ENCODE results near the gene RMRP. TPM values are rescaled to one million over a fixed set of nuclear protein-coding genes. Genes with fewer than 3 reads are reported as not detected.
"Not testable (repeated sequence)": the region's sequence is repeated elsewhere in the genome, so short reads cannot be mapped to it uniquely, and the experiment has no call there.

Gene RMRP
- total and polyA plus RNA-seq, 4 donors, result 44.8 to 39,735 (median 15,277) TPM

GRCh38 chr9:35616681-35617459 is 40.9 kb downstream of the RMRP start:
- ATAC-seq (ENCODE audit: insufficient read depth, low FRiP score), result peak; percentile 34
- Histone ChIP-seq H3K36me3 (ENCODE audit: control insufficient read depth in 4 of 4, insufficient read depth in 4 of 4, low read length in 4 of 4) (no peaks in the 10 kb centered on the region), H3K4me1 (ENCODE audit: control insufficient read depth in 5 of 5, insufficient read depth in 5 of 5, low read length in 5 of 5) (peaks cover 0 to 7% (median 0%) of the 10 kb centered on the region in 5 donors), H3K4me3 (peak overlapping the region; percentile 18), H3K9ac (ENCODE audit: insufficient read depth in 1 of 2, low read length in 2 of 2) (no peak overlapping the region), H3K9me3 (ENCODE audit: control insufficient read depth in 4 of 4, insufficient read depth in 3 of 4, low read length in 3 of 4) (no peaks in the 10 kb centered on the region), H3K27ac (ENCODE audit: low read depth in 1 of 2, low read length in 1 of 2) (no peak overlapping the region), H3K27me3 (ENCODE audit: control insufficient read depth in 3 of 3, insufficient read depth in 3 of 3, low read length in 2 of 3) (peaks cover 0 to 17% (median 16%) of the 10 kb centered on the region in 3 donors)
- no peak for TF ChIP-seq CTCF (IDR thresholded peaks at IDR 0.05; ENCODE audit: control extremely low read depth, extremely low read depth)
- DNase-seq, result peak; percentile 53 to 80 (median 66)
- 9 to 10% methylated on average over 47 to 51 of the region's 51 CpGs for WGBS, 2 donors

GRCh38 chr9:35615981-35616680 is 41.7 kb downstream of the RMRP start:
- TF ChIP-seq CTCF (IDR thresholded peaks at IDR 0.05; ENCODE audit: control extremely low read depth, extremely low read depth), result no peak
- WGBS, 2 donors, result 83 to 84% methylated on average over 17 of the region's 17 CpGs
- H3K4me3 ChIP-seq, result no peak overlapping the region
- H3K4me1 ChIP-seq (ENCODE audit: control insufficient read depth in 5 of 5, insufficient read depth in 5 of 5, low read length in 5 of 5), result peaks cover 0 to 7% (median 0%) of the 10 kb centered on the region in 5 donors
- H3K27me3 ChIP-seq (ENCODE audit: control insufficient read depth in 3 of 3, insufficient read depth in 3 of 3, low read length in 2 of 3), result peaks cover 0 to 17% (median 16%) of the 10 kb centered on the region in 3 donors
- no peak overlapping the region for H3K9ac ChIP-seq (ENCODE audit: insufficient read depth in 1 of 2, low read length in 2 of 2)
- no peak for ATAC-seq (ENCODE audit: insufficient read depth, low FRiP score)
- DNase-seq, result no peak
- no peaks in the 10 kb centered on the region for H3K9me3 ChIP-seq (ENCODE audit: control insufficient read depth in 4 of 4, insufficient read depth in 3 of 4, low read length in 3 of 4)
- H3K36me3 ChIP-seq (ENCODE audit: control insufficient read depth in 4 of 4, insufficient read depth in 4 of 4, low read length in 4 of 4), result no peaks in the 10 kb centered on the region
- H3K27ac ChIP-seq (ENCODE audit: low read depth in 1 of 2, low read length in 1 of 2), result no peak overlapping the region

GRCh38 chr9:35612843-35613242 is 45.0 kb downstream of the RMRP start:
- Histone ChIP-seq H3K36me3 (ENCODE audit: control insufficient read depth in 4 of 4, insufficient read depth in 4 of 4, low read length in 4 of 4) (peaks cover 2 to 22% (median 7%) of the 10 kb centered on the region in 4 donors), H3K9me3 (ENCODE audit: control insufficient read depth in 4 of 4, insufficient read depth in 3 of 4, low read length in 3 of 4) (no peaks in the 10 kb centered on the region), H3K27me3 (ENCODE audit: control insufficient read depth in 3 of 3, insufficient read depth in 3 of 3, low read length in 2 of 3) (peaks cover 0 to 14% (median 14%) of the 10 kb centered on the region in 3 donors), H3K9ac (ENCODE audit: insufficient read depth in 1 of 2, low read length in 2 of 2) (no peak overlapping the region), H3K27ac (ENCODE audit: low read depth in 1 of 2, low read length in 1 of 2) (no peak overlapping the region), H3K4me3 (no peak overlapping the region), H3K4me1 (ENCODE audit: control insufficient read depth in 5 of 5, insufficient read depth in 5 of 5, low read length in 5 of 5) (peaks cover 0 to 7% (median 0%) of the 10 kb centered on the region in 5 donors)
- no peak for ATAC-seq (ENCODE audit: insufficient read depth, low FRiP score)
- TF ChIP-seq CTCF (IDR thresholded peaks at IDR 0.05; ENCODE audit: control extremely low read depth, extremely low read depth), result no peak
- DNase-seq, result no peak
- WGBS, 2 donors, result 93 to 95% methylated on average over 2 of the region's 2 CpGs

- WGBS, 2 donors, result 88 to 92% methylated on average over 4 of the region's 4 CpGs
- not testable (repeated sequence) for ATAC-seq (ENCODE audit: insufficient read depth, low FRiP score); H3K9me3 ChIP-seq (ENCODE audit: control insufficient read depth in 4 of 4, insufficient read depth in 3 of 4, low read length in 3 of 4); H3K27me3 ChIP-seq (ENCODE audit: control insufficient read depth in 3 of 3, insufficient read depth in 3 of 3, low read length in 2 of 3); H3K9ac ChIP-seq (ENCODE audit: insufficient read depth in 1 of 2, low read length in 2 of 2); DNase-seq; H3K27ac ChIP-seq (ENCODE audit: low read depth in 1 of 2, low read length in 1 of 2); H3K4me3 ChIP-seq; H3K4me1 ChIP-seq (ENCODE audit: control insufficient read depth in 5 of 5, insufficient read depth in 5 of 5, low read length in 5 of 5)
- H3K36me3 ChIP-seq (ENCODE audit: control insufficient read depth in 4 of 4, insufficient read depth in 4 of 4, low read length in 4 of 4), result peaks cover 2 to 23% (median 10%) of the 10 kb centered on the region in 4 donors
These were observed 45.8 kb downstream of the RMRP start for GRCh38 chr9:35612066-35612465.

Data from lung (tissue), 12 donors.